ENCODE results near the gene FHIT.

Gene FHIT

GRCh38 chr3:59733041-59733809 is 1518.0 kb downstream of the FHIT start:
- peaks cover 0 to 3% (median 0%) of the 10 kb centered on the region in 5 donors for H3K27me3 ChIP-seq (ENCODE audit: control insufficient read depth in 5 of 5, insufficient read depth in 4 of 5, low read length in 5 of 5)
- H3K4me1 ChIP-seq (ENCODE audit: control insufficient read depth in 5 of 5, insufficient read depth in 5 of 5, low read length in 5 of 5), result no peaks in the 10 kb centered on the region
- no peak overlapping the region for H3K9ac ChIP-seq (ENCODE audit: low read length in 5 of 5)
- H3K27ac ChIP-seq (ENCODE audit: low read depth, low read length), result no peak overlapping the region
- H3K9me3 ChIP-seq (ENCODE audit: control insufficient read depth in 5 of 5, low read length in 5 of 5), result no peaks in the 10 kb centered on the region
- no peak overlapping the region for H3K4me3 ChIP-seq (ENCODE audit: low read depth in 1 of 5, low read length in 5 of 5)
- H3K36me3 ChIP-seq (ENCODE audit: control insufficient read depth in 5 of 5, insufficient read depth in 5 of 5, low read length in 5 of 5), result no peaks in the 10 kb centered on the region

GRCh38 chr3:59731943-59732342 is 1519.3 kb downstream of the FHIT start:
- Histone ChIP-seq H3K4me3 (ENCODE audit: low read depth in 1 of 5, low read length in 5 of 5) (no peak overlapping the region), H3K4me1 (ENCODE audit: control insufficient read depth in 5 of 5, insufficient read depth in 5 of 5, low read length in 5 of 5) (no peaks in the 10 kb centered on the region), H3K9ac (ENCODE audit: low read length in 5 of 5) (no peak overlapping the region), H3K36me3 (ENCODE audit: control insufficient read depth in 5 of 5, insufficient read depth in 5 of 5, low read length in 5 of 5) (no peaks in the 10 kb centered on the region), H3K9me3 (ENCODE audit: control insufficient read depth in 5 of 5, low read length in 5 of 5) (no peaks in the 10 kb centered on the region), H3K27ac (ENCODE audit: low read depth, low read length) (no peak overlapping the region), H3K27me3 (ENCODE audit: control insufficient read depth in 5 of 5, insufficient read depth in 4 of 5, low read length in 5 of 5) (peaks cover 0 to 3% (median 0%) of the 10 kb centered on the region in 5 donors)

GRCh38 chr3:59730591-59730990 is 1520.7 kb downstream of the FHIT start:
- peaks cover 0 to 3% (median 0%) of the 10 kb centered on the region in 5 donors for H3K27me3 ChIP-seq (ENCODE audit: control insufficient read depth in 5 of 5, insufficient read depth in 4 of 5, low read length in 5 of 5)
- no peaks in the 10 kb centered on the region for H3K36me3 ChIP-seq (ENCODE audit: control insufficient read depth in 5 of 5, insufficient read depth in 5 of 5, low read length in 5 of 5)
- H3K4me1 ChIP-seq (ENCODE audit: control insufficient read depth in 5 of 5, insufficient read depth in 5 of 5, low read length in 5 of 5), result no peaks in the 10 kb centered on the region
- no peaks in the 10 kb centered on the region for H3K9me3 ChIP-seq (ENCODE audit: control insufficient read depth in 5 of 5, low read length in 5 of 5)
- no peak overlapping the region for H3K4me3 ChIP-seq (ENCODE audit: low read depth in 1 of 5, low read length in 5 of 5)
- H3K9ac ChIP-seq (ENCODE audit: low read length in 5 of 5), result no peak overlapping the region
- no peak overlapping the region for H3K27ac ChIP-seq (ENCODE audit: low read depth, low read length)

GRCh38 chr3:59728587-59728908 is 1522.7 kb downstream of the FHIT start:
- Histone ChIP-seq H3K9ac (ENCODE audit: low read length in 5 of 5) (no peak overlapping the region), H3K36me3 (ENCODE audit: control insufficient read depth in 5 of 5, insufficient read depth in 5 of 5, low read length in 5 of 5) (no peaks in the 10 kb centered on the region), H3K9me3 (ENCODE audit: control insufficient read depth in 5 of 5, low read length in 5 of 5) (no peaks in the 10 kb centered on the region), H3K4me1 (ENCODE audit: control insufficient read depth in 5 of 5, insufficient read depth in 5 of 5, low read length in 5 of 5) (no peaks in the 10 kb centered on the region), H3K27ac (ENCODE audit: low read depth, low read length) (no peak overlapping the region), H3K4me3 (ENCODE audit: low read depth in 1 of 5, low read length in 5 of 5) (no peak overlapping the region), H3K27me3 (ENCODE audit: control insufficient read depth in 5 of 5, insufficient read depth in 4 of 5, low read length in 5 of 5) (peaks cover 0 to 3% (median 0%) of the 10 kb centered on the region in 5 donors)

GRCh38 chr3:59727902-59728586 is 1523.2 kb downstream of the FHIT start:
- no peaks in the 10 kb centered on the region for H3K36me3 ChIP-seq (ENCODE audit: control insufficient read depth in 5 of 5, insufficient read depth in 5 of 5, low read length in 5 of 5)
- no peak overlapping the region for H3K9ac ChIP-seq (ENCODE audit: low read length in 5 of 5)
- H3K4me3 ChIP-seq (ENCODE audit: low read depth in 1 of 5, low read length in 5 of 5), result no peak overlapping the region
- no peaks in the 10 kb centered on the region for H3K27me3 ChIP-seq (ENCODE audit: control insufficient read depth in 5 of 5, insufficient read depth in 4 of 5, low read length in 5 of 5)
- no peak overlapping the region for H3K27ac ChIP-seq (ENCODE audit: low read depth, low read length)
- no peaks in the 10 kb centered on the region for H3K4me1 ChIP-seq (ENCODE audit: control insufficient read depth in 5 of 5, insufficient read depth in 5 of 5, low read length in 5 of 5)
- no peaks in the 10 kb centered on the region for H3K9me3 ChIP-seq (ENCODE audit: control insufficient read depth in 5 of 5, low read length in 5 of 5)

- no peak overlapping the region for H3K9ac ChIP-seq (ENCODE audit: low read length in 5 of 5)
- H3K27me3 ChIP-seq (ENCODE audit: control insufficient read depth in 5 of 5, insufficient read depth in 4 of 5, low read length in 5 of 5), result no peaks in the 10 kb centered on the region
- no peak overlapping the region for H3K4me3 ChIP-seq (ENCODE audit: low read depth in 1 of 5, low read length in 5 of 5)
- no peaks in the 10 kb centered on the region for H3K36me3 ChIP-seq (ENCODE audit: control insufficient read depth in 5 of 5, insufficient read depth in 5 of 5, low read length in 5 of 5)
- no peaks in the 10 kb centered on the region for H3K9me3 ChIP-seq (ENCODE audit: control insufficient read depth in 5 of 5, low read length in 5 of 5)
- H3K27ac ChIP-seq (ENCODE audit: low read depth, low read length), result no peak overlapping the region
- H3K4me1 ChIP-seq (ENCODE audit: control insufficient read depth in 5 of 5, insufficient read depth in 5 of 5, low read length in 5 of 5), result no peaks in the 10 kb centered on the region
Measured at GRCh38 chr3:59726279-59726678, 1525.0 kb downstream of the FHIT start.

GRCh38 chr3:59717679-59718205 is 1533.5 kb downstream of the FHIT start:
- H3K36me3 ChIP-seq (ENCODE audit: control insufficient read depth in 5 of 5, insufficient read depth in 5 of 5, low read length in 5 of 5), result no peaks in the 10 kb centered on the region
- no peaks in the 10 kb centered on the region for H3K27me3 ChIP-seq (ENCODE audit: control insufficient read depth in 5 of 5, insufficient read depth in 4 of 5, low read length in 5 of 5)
- no peaks in the 10 kb centered on the region for H3K4me1 ChIP-seq (ENCODE audit: control insufficient read depth in 5 of 5, insufficient read depth in 5 of 5, low read length in 5 of 5)
- H3K9ac ChIP-seq (ENCODE audit: low read length in 5 of 5), result no peak overlapping the region
- no peak overlapping the region for H3K4me3 ChIP-seq (ENCODE audit: low read depth in 1 of 5, low read length in 5 of 5)
- no peak overlapping the region for H3K27ac ChIP-seq (ENCODE audit: low read depth, low read length)
- H3K9me3 ChIP-seq (ENCODE audit: control insufficient read depth in 5 of 5, low read length in 5 of 5), result peaks cover 0 to 10% (median 8%) of the 10 kb centered on the region in 5 donors

- no peaks in the 10 kb centered on the region for H3K27me3 ChIP-seq (ENCODE audit: control insufficient read depth in 5 of 5, insufficient read depth in 4 of 5, low read length in 5 of 5)
- H3K36me3 ChIP-seq (ENCODE audit: control insufficient read depth in 5 of 5, insufficient read depth in 5 of 5, low read length in 5 of 5), result no peaks in the 10 kb centered on the region
- H3K27ac ChIP-seq (ENCODE audit: low read depth, low read length), result no peak overlapping the region
- no peak overlapping the region for H3K4me3 ChIP-seq (ENCODE audit: low read depth in 1 of 5, low read length in 5 of 5)
- no peaks in the 10 kb centered on the region for H3K4me1 ChIP-seq (ENCODE audit: control insufficient read depth in 5 of 5, insufficient read depth in 5 of 5, low read length in 5 of 5)
- H3K9me3 ChIP-seq (ENCODE audit: control insufficient read depth in 5 of 5, low read length in 5 of 5), result peaks cover 0 to 10% (median 8%) of the 10 kb centered on the region in 5 donors
- H3K9ac ChIP-seq (ENCODE audit: low read length in 5 of 5), result no peak overlapping the region
Measured at GRCh38 chr3:59714066-59714465, 1537.2 kb downstream of the FHIT start.

GRCh38 chr3:59710554-59710953 is 1540.7 kb downstream of the FHIT start:
- Histone ChIP-seq H3K9me3 (ENCODE audit: control insufficient read depth in 5 of 5, low read length in 5 of 5) (peaks cover 0 to 10% (median 8%) of the 10 kb centered on the region in 5 donors), H3K9ac (ENCODE audit: low read length in 5 of 5) (no peak overlapping the region), H3K27me3 (ENCODE audit: control insufficient read depth in 5 of 5, insufficient read depth in 4 of 5, low read length in 5 of 5) (peaks cover 0 to 5% (median 0%) of the 10 kb centered on the region in 5 donors), H3K36me3 (ENCODE audit: control insufficient read depth in 5 of 5, insufficient read depth in 5 of 5, low read length in 5 of 5) (no peaks in the 10 kb centered on the region), H3K27ac (ENCODE audit: low read depth, low read length) (no peak overlapping the region), H3K4me3 (ENCODE audit: low read depth in 1 of 5, low read length in 5 of 5) (no peak overlapping the region), H3K4me1 (ENCODE audit: control insufficient read depth in 5 of 5, insufficient read depth in 5 of 5, low read length in 5 of 5) (no peaks in the 10 kb centered on the region)
